ENCODE measurements around the gene DNAJC18. TPM values are rescaled to one million over a fixed set of nuclear protein-coding genes. Genes with fewer than 3 reads are reported as not detected.

DNAJC18 gene
- total RNA-seq, 1 donor = 9.9 TPM

DNA sequence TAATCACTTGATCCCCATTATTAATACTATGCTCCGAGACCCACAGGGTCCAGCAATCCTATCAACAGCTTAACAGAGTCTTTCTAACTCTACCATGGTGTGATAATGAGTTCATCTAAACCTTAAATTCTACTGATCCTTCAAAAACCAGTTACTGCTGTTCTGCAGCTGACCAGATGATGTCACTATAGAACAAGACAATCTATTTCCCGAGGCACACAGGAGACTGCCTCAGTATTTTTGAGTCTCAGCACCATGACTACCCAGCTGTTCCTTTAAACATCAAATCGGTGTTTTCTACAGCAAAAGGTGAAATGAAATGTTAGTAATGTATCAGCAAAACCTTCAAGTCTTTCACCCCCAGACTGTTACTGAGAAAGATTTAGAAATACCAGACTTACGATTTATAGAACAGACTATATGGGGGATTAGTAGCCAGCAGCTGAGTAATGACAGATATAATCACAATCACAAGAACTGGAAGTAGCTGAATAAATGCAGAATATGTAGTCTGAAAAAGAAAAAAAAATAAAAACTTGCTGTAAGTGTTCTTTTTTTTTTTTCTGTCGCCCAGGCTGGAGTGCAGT, 16.9 kb downstream of the DNAJC18 start:
- peak; percentile 83 for DNase-seq (ENCODE audit: low read depth)
- TF ChIP-seq, protein P1, sequence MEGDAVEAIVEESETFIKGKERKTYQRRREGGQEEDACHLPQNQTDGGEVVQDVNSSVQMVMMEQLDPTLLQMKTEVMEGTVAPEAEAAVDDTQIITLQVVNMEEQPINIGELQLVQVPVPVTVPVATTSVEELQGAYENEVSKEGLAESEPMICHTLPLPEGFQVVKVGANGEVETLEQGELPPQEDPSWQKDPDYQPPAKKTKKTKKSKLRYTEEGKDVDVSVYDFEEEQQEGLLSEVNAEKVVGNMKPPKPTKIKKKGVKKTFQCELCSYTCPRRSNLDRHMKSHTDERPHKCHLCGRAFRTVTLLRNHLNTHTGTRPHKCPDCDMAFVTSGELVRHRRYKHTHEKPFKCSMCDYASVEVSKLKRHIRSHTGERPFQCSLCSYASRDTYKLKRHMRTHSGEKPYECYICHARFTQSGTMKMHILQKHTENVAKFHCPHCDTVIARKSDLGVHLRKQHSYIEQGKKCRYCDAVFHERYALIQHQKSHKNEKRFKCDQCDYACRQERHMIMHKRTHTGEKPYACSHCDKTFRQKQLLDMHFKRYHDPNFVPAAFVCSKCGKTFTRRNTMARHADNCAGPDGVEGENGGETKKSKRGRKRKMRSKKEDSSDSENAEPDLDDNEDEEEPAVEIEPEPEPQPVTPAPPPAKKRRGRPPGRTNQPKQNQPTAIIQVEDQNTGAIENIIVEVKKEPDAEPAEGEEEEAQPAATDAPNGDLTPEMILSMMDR (IDR thresholded peaks at IDR 0.05; ENCODE audit: insufficient read depth, low read length) = peak; percentile 83
- H3K4me3 ChIP-seq (ENCODE audit: low read depth, low read length) = no peak overlapping the region

DNA sequence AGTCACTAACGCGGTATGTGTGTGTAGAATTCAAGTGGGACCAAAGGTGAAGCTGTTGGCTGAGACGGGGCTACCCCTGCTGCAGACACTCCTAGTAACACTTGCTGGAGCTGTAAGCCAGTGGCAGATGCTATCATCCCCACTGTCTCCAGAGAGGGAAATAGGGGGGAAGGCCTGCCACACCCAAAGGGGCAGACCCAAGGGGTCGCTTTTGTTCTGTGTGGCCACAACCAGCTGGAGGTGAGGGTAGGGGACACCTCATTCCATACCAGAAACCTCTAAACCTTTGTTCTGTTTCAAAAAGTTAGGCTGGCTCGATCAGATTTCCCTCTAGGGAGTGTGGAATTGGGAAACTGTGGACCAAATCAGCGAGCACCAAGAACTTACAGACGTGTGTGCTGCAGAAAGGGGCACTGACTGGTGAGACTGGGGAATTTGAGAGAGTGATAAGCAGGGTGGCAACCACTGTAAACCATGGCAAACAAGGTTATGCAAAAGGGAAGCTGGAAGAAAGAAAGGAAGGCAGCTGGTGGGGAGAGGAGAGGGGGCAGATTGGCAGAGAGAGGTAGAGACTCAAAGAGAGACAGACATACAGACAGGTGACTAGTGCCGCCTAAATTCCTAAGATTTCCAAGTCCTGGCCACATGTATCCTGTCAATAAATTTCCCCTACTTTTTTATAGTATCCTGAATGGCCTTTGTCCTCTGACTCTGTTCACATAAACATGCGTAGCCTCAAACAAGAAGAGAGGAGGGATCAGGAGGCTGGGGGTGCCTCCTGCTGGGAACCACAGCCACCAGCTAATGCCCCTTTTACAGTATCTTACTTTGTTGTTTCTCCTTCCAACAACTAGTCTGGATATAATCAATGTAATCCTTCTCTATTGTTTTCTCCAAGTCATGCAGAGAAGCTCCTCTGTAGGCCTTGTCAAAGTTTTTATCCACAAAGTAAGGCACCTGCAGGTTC, 19.8 kb downstream of the DNAJC18 start:
- no peak overlapping the region for H3K4me3 ChIP-seq (ENCODE audit: low read depth, low read length)
- DNase-seq (ENCODE audit: low read depth) = no peak
- TF ChIP-seq, protein P1 (IDR thresholded peaks at IDR 0.05; ENCODE audit: insufficient read depth, low read length) = no peak

DNA sequence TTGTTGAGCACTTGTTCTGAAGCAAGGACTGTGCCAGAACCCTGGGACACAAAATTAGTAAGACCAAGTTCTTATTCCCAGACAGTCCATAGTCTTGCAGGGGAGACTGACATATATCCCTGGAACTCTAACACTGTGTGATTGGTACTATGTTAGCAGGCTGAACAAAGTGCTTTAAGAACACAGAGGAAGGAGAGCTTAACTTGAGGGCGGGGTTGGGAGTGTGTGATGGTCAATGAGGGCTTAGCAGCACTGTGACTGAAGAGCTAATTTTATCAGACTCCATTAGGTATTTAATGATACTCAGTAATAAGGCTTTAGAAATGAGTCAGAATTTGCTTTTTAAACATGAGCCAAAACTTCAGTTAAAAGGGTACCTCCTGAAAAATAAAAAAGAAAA, 20.5 kb downstream of the DNAJC18 start:
- TF ChIP-seq, protein P1 (IDR thresholded peaks at IDR 0.05; ENCODE audit: insufficient read depth, low read length) = no peak
- no peak for DNase-seq (ENCODE audit: low read depth)
- no peak overlapping the region for H3K4me3 ChIP-seq (ENCODE audit: low read depth, low read length)

DNA sequence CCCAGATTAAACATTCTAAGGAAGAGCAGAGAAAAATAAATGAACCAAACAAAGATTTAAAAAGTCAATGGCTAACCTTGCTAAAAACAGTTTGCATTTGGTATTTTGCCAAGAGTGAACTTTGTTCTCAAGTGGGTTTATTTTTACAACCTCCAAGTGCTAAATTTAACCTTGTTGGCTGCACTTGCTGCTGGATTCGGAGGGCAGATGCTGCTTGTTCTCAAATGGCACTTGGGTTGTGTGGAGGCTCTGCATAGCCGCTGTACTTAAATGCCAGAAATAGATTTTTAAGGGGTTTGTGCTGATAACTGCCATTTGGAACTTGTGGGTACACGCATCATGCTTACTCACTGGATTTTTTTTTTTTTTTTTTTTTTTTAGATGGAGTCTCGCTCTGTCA, 22.1 kb downstream of the DNAJC18 start:
- no peak overlapping the region for H3K4me3 ChIP-seq (ENCODE audit: low read depth, low read length)
- DNase-seq (ENCODE audit: low read depth) = peak; percentile 50
- TF ChIP-seq, protein P1 (IDR thresholded peaks at IDR 0.05; ENCODE audit: insufficient read depth, low read length) = no peak

DNA sequence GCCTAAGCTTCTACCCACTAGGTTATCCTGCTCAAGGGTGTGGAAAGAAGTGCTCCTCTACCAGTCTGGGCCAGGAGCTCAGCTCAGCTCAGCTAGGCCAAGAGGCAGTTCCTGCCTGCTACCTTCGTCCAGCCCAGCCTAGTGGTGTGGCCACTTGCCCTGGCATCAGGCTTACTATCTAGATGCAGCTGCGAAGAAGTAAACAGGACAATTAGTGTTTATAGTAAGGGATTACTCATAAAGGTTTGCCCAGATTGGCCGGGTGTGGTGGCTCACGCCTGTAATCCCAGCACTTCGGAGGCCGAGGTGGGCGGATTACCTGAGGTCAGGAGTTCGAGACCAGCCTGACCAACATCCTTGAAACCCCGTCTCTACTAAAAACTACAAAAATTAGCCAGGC, 22.7 kb downstream of the DNAJC18 start:
- no peak overlapping the region for H3K4me3 ChIP-seq (ENCODE audit: low read depth, low read length)
- TF ChIP-seq, protein P1 (IDR thresholded peaks at IDR 0.05; ENCODE audit: insufficient read depth, low read length) = no peak
- no peak for DNase-seq (ENCODE audit: low read depth)

DNA sequence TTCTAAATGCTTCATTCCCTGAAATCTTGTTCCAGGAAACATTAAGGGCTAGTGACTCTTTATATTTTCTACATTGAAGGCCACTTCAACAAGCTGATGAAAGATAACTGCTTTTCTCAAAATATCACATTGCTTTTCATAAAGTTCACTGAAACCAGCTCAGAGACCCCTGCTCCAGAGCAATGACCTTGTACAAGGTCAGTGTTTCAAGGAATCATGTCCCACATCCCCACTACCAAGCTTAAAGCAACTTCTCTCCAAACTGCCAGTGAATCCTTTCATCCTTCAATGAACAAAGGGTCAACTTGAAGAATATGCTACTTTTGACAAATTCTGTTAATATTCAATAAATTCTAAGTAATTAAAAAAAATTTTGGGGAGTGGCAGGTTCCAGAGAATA, 23.5 kb downstream of the DNAJC18 start:
- no peak for DNase-seq (ENCODE audit: low read depth)
- H3K4me3 ChIP-seq (ENCODE audit: low read depth, low read length) = no peak overlapping the region
- TF ChIP-seq, protein P1 (IDR thresholded peaks at IDR 0.05; ENCODE audit: insufficient read depth, low read length) = no peak
